OCI-LY3 (cell line): ENCODE results near the gene ETV1.

Source experiments
- EZH2phosphoT487 ChIP-seq: fragments of 200-600 bp; shearing (Covaris generic); IDR thresholded peaks from 2 replicates; pipeline ENCODE4 v1.6.1; 2018; ENCODE audit warnings: antibody characterized with exemption, mixed run types, low read depth
- TF ChIP-seq, protein P1 (sequence below): fragments of 200-600, 300-600 bp; sonication (generic); IDR thresholded peaks from 2 replicates; pipeline ENCODE4 v1.5.1; 2014; ENCODE audit warnings: antibody characterized with exemption, low read length, low read depth

DNA sequence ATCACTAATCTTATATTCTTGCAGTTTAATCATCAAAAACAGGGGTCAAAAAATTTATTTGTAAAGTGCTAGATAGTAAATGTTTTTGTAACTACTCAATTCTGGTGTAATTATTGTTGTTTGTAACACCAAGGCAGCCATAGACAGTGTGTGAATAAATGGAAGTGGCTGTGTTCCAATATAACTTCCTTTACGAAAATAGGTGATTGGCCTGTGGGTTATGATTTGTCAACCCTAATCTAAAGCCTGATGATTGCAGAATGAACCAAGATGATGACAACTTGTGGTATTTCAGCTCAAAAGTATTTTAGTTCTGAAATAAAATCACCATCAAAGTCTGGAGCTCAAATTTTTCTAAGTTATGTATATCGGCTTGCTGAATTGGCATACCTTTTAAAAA, 34.4 kb upstream of the ETV1 start:
- TF ChIP-seq, protein P1, sequence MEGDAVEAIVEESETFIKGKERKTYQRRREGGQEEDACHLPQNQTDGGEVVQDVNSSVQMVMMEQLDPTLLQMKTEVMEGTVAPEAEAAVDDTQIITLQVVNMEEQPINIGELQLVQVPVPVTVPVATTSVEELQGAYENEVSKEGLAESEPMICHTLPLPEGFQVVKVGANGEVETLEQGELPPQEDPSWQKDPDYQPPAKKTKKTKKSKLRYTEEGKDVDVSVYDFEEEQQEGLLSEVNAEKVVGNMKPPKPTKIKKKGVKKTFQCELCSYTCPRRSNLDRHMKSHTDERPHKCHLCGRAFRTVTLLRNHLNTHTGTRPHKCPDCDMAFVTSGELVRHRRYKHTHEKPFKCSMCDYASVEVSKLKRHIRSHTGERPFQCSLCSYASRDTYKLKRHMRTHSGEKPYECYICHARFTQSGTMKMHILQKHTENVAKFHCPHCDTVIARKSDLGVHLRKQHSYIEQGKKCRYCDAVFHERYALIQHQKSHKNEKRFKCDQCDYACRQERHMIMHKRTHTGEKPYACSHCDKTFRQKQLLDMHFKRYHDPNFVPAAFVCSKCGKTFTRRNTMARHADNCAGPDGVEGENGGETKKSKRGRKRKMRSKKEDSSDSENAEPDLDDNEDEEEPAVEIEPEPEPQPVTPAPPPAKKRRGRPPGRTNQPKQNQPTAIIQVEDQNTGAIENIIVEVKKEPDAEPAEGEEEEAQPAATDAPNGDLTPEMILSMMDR = no peak
- no peak for TF ChIP-seq EZH2phosphoT487
